D721Med (cell line): ENCODE data around the gene PRPF8.

ENCODE experiments used
- DNase-seq: peaks from one replicate; pipeline ENCODE4 v3.0.0; 2011; ENCODE audit warnings: low spot score; ENCODE audit not compliant: insufficient read length
- FAIRE-seq: peaks from 2 replicates; lab custom pipeline; 2011; peaks lifted over from hg19 to GRCh38; lab: Jason Lieb, UNC
- TF ChIP-seq, protein P1 (sequence below): IDR thresholded peaks from 2 replicates; pipeline ENCODE4 v1.5.1; 2012; ENCODE audit warnings: mild to moderate bottlenecking, control low read depth; ENCODE audit not compliant: insufficient read depth; ENCODE audit errors: missing control alignments

Gene PRPF8

GRCh38 chr17:1604831-1605528, 79.7 kb downstream of the PRPF8 start:
- DNase-seq = no peak
- no peak for FAIRE-seq
- TF ChIP-seq, protein P1, sequence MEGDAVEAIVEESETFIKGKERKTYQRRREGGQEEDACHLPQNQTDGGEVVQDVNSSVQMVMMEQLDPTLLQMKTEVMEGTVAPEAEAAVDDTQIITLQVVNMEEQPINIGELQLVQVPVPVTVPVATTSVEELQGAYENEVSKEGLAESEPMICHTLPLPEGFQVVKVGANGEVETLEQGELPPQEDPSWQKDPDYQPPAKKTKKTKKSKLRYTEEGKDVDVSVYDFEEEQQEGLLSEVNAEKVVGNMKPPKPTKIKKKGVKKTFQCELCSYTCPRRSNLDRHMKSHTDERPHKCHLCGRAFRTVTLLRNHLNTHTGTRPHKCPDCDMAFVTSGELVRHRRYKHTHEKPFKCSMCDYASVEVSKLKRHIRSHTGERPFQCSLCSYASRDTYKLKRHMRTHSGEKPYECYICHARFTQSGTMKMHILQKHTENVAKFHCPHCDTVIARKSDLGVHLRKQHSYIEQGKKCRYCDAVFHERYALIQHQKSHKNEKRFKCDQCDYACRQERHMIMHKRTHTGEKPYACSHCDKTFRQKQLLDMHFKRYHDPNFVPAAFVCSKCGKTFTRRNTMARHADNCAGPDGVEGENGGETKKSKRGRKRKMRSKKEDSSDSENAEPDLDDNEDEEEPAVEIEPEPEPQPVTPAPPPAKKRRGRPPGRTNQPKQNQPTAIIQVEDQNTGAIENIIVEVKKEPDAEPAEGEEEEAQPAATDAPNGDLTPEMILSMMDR = no peak

DNA sequence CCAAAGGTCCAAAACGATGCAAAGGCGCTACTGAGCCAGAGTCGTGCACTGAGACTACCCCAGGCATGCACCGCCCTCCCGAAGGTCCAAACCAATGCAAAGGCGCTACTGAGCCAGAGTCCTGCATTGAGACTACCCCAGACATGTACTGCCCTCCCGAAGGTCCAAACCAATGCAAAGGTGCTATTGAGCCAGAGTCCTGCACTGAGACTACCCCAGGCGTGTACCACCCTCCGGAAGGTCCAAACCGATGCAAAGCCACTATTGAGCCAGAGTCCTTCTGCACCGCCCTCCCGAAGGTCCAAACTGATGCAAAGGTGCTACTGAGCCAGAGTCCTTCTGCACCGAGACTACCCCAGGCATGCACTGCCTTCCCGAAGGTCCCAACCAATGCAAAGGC, 83.1 kb downstream of the PRPF8 start:
- FAIRE-seq = no peak
- no peak for DNase-seq
- TF ChIP-seq, protein P1 = no peak
